HG03025 (cell line): ENCODE measurements around the gene KIF7.
"Not testable (repeated sequence)": the region's sequence is repeated elsewhere in the genome, so short reads cannot be mapped to it uniquely, and the experiment has no call there.

Experiments
- ATAC-seq: cut with Tn5 transposase; IDR thresholded peaks from one replicate; pipeline ENCODE4 v1.9.1; 2021; ENCODE audit warnings: mild to moderate bottlenecking, moderate library complexity; ENCODE audit not compliant: unreplicated experiment, low FRiP score

The KIF7 gene

GRCh38 chr15:89654847-89655805 is at the start of gene KIF7:
Gene KIF7, minus strand, starts transcription at chr15:89655467. Its CDS starts 2,537 bp downstream, at chr15:89652930.
- no peak for ATAC-seq

GRCh38 chr15:89704411-89704810 is 49.1 kb upstream of the KIF7 start:
- ATAC-seq = no peak

GRCh38 chr15:89695198-89695597 is 39.9 kb upstream of the KIF7 start:
- ATAC-seq = no peak

- no peak for ATAC-seq
Measured at GRCh38 chr15:89693696-89694095, 38.4 kb upstream of the KIF7 start.

GRCh38 chr15:89693091-89693490 is 37.8 kb upstream of the KIF7 start:
- ATAC-seq = no peak

GRCh38 chr15:89690276-89691218 is 35.3 kb upstream of the KIF7 start, which contains the start of the genes PEX11A and WDR93:
Gene PEX11A, minus strand, starts transcription at chr15:89690754. Its CDS starts 122 bp downstream, at chr15:89690632.
Gene WDR93, plus strand, starts transcription at chr15:89690811. Its CDS starts 10,936 bp downstream, at chr15:89701747.
- ATAC-seq = peak; percentile 75

- not testable (repeated sequence) for ATAC-seq
Measured at GRCh38 chr15:89689930-89690275, 34.6 kb upstream of the KIF7 start.

- no peak for ATAC-seq
Measured at GRCh38 chr15:89686522-89686921, 31.3 kb upstream of the KIF7 start.

- ATAC-seq = no peak
Measured at GRCh38 chr15:89685995-89686394, 30.7 kb upstream of the KIF7 start.

- ATAC-seq = no peak
Measured at GRCh38 chr15:89681146-89681545, 25.9 kb upstream of the KIF7 start.

- ATAC-seq = no peak
Measured at GRCh38 chr15:89680282-89680873, 25.1 kb upstream of the KIF7 start.

GRCh38 chr15:89679212-89679611 is 23.9 kb upstream of the KIF7 start, which contains the start of gene PLIN1:
Gene PLIN1, minus strand, starts transcription at chr15:89679367. Its CDS starts 1,878 bp downstream, at chr15:89677489.
- no peak for ATAC-seq

- ATAC-seq = no peak
Measured at GRCh38 chr15:89677381-89677780, 22.1 kb upstream of the KIF7 start.

- no peak for ATAC-seq
Measured at GRCh38 chr15:89675606-89676005, 20.3 kb upstream of the KIF7 start.

GRCh38 chr15:89674526-89674925 is 19.3 kb upstream of the KIF7 start:
- no peak for ATAC-seq

- no peak for ATAC-seq
Measured at GRCh38 chr15:89673165-89673512, 17.9 kb upstream of the KIF7 start.

GRCh38 chr15:89672221-89673164 is 17.2 kb upstream of the KIF7 start:
- no peak for ATAC-seq

GRCh38 chr15:89671687-89672086 is 16.4 kb upstream of the KIF7 start:
- no peak for ATAC-seq

- no peak for ATAC-seq
Measured at GRCh38 chr15:89670971-89671560, 15.8 kb upstream of the KIF7 start.
